NCI-H2227 (cell line): ENCODE data around the gene NEK11.
"Not testable (repeated sequence)": the region's sequence is repeated elsewhere in the genome, so short reads cannot be mapped to it uniquely, and the experiment has no call there.

Source experiments
- DNase-seq: peaks from one replicate; lab custom pipeline; 2025; ENCODE audit not compliant: unreplicated experiment; lab: John Stamatoyannopoulos, UW

The NEK11 gene

GRCh38 chr3:131353016-131353877 is 326.6 kb downstream of the NEK11 start:
- DNase-seq: no peak

DNA sequence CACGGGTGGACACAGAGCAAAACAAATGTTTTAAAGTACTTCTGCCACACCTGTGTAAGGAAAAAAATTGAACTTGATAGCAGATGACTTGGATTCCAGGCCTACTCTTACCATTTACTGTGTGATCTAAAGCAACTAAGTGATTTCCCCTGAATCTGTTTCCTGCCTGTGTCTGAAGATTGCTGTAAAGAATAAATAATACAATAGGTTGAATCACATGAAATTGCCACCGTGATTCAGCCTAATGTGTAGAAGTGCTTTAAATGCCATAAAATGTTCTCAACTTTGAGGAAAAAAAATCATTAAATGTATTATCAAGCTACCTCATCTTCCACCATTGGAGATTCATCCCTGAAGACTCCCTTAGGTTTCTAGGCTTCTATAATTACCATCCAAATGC is 327.3 kb downstream of the NEK11 start:
- peak; percentile 42 for DNase-seq

DNA sequence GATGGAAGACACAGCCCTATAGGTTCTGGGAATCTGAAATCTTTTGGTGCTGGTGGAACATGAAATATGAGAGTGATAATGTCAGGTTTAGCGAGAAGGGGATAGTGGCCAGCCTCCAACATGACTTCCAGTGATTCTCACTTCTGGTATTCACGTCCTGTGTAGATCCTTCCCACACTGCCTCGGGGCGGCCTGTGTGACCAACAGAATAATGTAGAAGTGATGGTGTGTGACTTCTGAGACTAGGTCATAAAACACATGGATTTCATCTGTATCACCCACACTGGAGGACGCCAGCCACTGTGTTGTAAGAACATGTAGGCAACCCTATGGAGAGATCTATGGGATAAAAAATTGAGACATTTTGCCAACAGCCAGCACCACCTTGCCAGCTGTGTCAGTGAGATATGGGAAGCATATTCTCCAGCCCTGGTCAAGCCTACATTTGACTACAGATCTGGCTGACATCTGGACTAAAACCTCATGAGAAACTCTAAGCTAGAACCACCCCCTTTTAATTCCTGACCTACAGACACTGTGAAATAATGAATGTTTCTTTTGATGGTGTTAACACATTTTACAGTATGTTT is 329.4 kb downstream of the NEK11 start:
- no peak for DNase-seq

GRCh38 chr3:131357275-131357674 is 330.6 kb downstream of the NEK11 start:
- no peak for DNase-seq

GRCh38 chr3:131360191-131360755 is 333.6 kb downstream of the NEK11 start:
- DNase-seq: no peak

DNA sequence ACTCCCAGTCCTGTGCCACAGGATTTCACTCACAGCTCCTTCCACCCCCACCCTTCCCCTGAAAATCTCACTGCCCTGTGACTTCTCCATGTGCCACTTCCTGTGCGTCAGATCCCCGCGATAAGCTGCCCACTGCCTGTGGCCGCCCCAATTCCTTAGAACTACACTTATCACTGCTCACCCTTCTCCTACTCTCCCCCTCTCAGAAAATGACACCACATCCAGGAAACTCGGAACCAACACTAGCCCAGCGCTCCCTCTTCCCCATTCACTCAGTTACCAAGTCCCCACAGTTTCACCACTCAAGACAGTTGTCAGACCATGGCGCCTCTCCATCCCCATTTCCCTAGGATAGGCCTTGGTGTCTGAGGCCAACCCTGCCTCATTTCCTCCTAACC is 334.4 kb downstream of the NEK11 start:
- not testable (repeated sequence) for DNase-seq

DNA sequence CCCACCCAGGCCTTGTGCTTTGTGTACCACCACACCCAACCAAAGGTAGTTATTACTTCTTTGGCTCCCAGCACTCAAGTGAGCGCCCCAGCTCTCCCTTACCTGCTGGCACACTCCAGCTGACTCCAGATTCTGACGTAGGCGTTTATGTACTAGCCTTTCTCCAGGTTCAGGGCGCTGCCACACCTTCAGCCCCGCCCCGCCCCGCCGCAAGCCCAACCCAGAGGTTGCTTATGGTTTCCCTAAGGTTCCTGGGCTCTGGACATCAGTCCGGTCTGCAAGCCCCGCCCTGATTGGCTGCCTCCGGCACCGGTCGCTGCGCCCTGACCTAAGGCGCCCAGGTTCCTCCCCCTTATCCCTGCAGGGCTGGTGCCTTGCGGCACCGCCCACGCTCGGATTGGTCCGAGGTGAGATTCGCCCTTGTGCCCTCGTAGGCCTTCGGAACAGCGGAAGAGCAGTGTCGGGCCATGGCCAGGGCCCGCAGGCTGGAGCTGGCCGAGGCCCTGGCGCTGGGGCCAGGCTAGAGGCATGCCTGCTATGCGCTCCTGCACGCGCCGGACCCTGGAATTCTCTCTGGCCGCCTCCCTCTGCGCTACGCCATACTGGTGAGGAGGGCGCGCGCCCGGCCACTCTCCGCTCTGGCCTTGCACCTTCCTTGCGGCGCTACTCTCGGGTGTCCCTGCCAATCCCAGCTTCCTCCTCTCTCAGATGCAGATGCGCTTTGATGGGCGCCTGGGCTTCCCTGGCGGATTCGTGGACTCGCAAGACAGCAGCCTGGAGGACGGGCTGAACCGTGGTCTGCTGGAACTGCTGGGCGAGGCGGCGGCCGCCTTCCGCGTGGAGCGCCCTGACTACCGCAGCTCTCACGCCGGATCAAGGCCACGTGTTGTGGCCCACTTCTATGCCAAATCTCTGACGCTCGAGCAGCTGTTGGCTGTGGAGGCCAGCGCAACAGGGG is 335.1 kb downstream of the NEK11 start:
- no peak for DNase-seq

DNA sequence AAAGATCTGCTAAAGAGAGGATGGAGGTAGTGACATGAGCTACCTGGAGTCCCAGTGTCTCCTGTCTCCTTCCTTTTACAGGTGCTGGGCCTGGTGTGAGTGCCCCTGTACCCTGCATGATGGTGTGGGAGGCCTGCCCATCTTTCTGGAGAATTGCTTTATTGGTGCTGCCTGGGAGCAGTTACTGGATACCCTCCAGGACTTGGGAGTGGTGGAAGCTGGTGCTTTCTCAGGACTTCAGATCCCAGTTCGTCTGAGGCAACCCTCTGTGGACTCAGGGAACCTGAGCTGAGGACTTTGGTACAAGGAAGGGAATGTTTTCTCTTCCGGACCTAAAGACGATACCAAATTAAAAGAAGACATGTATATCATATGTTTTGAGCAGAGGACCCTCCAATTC is 336.6 kb downstream of the NEK11 start:
- no peak for DNase-seq

DNA sequence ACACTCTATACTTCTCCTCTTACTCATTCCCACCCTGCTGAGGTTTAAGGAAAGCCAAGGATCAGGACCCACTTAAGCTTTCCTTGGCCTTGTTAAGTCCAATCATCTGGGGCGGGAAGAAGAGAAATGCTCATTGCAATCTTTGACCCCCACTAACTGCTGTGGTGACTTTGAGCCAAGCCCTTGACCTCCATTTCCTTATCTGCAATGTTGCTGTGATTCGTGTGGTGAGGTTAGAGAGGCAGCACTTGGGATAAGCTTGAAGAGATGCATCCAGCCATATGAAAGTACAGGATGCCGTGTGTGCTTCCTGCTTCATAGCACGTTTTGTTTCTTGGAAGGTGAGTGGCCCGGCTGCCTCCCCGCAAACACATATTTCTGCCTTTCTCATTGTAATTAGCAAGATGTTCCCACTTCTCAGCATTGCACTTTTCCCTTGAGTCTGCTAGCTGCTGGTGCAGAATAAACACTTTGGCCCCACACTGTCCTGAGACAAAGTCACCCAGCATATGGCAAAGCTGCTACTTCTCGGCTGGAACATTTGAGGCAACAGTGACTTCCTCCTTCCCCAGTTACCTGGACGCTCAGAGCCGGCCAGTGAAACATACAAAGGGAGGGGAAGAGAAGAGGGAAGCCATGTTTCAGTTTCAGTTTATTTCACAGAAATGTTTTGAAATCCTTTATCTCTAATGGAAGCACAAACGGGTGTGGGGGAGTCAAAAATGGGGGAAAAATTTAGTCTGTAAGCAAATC is 344.4 kb downstream of the NEK11 start:
- no peak for DNase-seq

DNA sequence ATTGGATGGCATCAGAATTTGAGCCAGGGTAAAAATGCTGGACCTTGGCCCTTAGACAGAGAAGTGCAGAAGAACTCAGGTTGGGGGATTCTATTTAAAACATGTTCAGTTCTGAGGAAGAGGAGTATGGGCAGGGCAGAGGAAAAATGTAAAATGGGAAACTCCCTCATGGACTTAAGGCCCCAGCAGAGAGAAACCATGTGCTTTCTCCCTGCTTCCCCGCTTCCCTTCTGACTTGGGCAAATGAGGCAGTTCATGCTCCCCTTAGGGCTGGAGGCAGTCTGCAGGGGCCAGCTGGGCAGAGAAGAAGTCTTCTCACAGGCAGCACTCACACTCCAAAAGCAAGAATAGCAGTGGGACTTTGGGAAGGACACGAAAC is 345.0 kb downstream of the NEK11 start:
- DNase-seq: no peak

- no peak for DNase-seq
These were observed 348.1 kb downstream of the NEK11 start for GRCh38 chr3:131374741-131375140.

GRCh38 chr3:131380821-131381444 is 354.3 kb downstream of the NEK11 start:
- DNase-seq: not testable (repeated sequence)

DNA sequence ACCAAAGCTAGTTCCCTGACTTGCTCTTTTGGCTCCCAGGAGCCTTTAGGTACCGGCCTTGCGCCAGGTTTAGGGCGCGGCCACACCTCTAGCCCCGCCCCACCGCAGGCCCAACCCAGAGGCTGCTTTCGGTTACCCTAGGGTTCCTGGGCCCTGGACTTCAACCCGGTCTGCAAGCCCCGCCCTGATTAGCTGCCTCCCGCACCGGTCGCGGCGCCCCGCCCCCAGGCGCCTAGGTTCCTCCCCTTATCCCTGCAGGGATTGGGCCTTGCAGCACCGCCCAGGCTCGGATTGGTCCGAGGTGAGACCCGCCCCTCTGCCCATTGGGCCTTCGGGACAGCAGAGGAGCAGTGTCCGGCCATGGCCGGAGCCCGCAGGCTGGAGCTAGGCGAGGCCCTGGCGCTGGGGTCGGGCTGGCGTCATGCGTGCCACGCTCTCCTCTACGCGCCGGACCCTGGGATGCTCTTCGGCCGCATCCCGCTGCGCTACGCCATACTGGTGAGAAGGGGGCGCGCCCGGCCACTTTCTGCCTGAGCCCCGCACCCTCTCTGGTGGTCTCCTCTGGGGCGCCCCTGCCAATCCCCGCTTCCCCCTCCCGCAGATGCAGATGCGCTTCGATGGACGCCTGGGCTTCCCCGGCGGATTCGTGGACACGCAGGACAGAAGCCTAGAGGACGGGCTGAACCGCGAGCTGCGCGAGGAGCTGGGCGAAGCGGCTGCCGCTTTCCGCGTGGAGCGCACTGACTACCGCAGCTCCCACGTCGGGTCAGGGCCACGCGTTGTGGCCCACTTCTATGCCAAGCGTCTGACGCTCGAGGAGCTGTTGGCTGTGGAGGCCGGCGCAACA is 355.0 kb downstream of the NEK11 start, which contains the start of gene NUDT16:
Gene NUDT16 (plus strand): TSS at position 330 of the 847 bp plus-strand sequence. CDS start 31 bp downstream, at position 361.
- peak; percentile 96 for DNase-seq

DNA sequence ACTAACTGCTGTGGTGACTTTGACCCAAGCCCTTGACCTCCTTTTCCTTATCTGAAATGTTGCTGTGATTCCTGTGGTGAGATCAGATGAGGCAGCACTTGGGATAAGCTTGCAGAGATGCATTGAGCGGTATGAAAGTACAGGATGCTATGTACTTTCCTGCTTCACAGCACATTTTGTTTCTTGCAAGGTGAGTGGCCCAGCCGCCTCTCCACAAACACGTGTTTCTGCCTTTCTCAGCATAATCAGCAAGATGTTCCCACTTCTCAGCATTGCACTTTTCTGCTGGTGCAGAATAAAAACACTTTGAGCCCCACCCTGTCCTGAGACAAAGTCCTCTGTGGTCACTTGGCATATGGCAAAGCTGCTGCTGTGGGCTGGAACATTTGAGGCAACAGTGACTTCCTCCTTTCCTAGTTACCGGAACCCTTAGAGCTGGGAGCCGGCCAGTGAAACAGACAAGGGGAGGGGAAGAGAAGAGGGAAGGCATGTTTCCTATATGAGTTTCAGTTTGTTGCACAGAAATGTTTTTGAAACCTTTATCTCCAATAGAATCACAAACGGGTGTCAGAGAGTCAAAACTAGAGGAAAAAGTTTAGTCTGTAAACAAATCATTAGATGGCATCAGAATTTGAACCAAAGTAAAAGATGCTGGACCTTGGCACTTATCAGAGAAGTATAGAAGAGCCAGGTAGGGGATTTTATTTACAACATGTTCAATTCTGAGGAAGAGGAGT is 359.9 kb downstream of the NEK11 start:
- DNase-seq: no peak

GRCh38 chr3:131387796-131388489 is 361.3 kb downstream of the NEK11 start:
- no peak for DNase-seq

DNA sequence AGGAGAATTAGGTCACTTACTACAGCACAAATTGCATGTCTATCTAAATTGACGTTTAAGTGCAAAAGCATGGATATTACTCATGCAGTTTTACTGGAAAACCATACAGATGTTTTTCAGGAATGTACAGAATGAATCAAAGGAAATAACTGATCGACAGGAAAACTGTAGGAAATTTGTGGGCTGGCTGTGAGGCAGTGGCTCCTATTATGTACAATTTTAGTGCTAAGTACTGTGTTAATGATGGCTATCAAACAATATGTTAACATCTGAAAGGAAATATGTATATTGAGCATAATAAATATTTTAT is 361.8 kb downstream of the NEK11 start:
- no peak for DNase-seq

- no peak for DNase-seq
These were observed 363.7 kb downstream of the NEK11 start for GRCh38 chr3:131390331-131390730.

DNA sequence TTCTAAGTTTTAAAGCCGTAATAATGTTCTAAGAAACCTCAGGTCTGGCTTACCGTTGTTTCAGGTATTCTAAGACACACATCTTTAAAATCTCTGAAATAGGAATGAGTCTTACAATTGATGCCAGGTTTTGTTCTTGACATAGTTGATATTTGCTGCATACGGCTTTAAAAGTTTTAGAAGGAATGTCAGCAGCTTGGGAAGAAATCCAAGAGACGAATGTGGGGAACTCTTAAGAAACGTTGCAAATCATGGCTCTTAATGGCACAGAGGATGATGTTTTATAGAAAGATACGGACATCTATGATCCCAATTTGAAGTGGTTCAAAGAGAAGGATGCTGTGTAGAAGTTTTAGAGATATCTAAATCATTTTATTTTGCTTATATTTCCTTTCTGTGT is 366.4 kb downstream of the NEK11 start:
- no peak for DNase-seq
